Esophagus squamous epithelium (tissue), 5 donors: Measurements from ENCODE around the gene MOK. TPM values are rescaled to one million over a fixed set of nuclear protein-coding genes. Genes with fewer than 3 reads are reported as not detected.

Source experiments
- DNase-seq: peaks from one replicate; lab custom pipeline; 2025; lab: John Stamatoyannopoulos, UW
- H3K27ac ChIP-seq, 4 donors: fragments of 200-600 bp; sonication (generic); one replicate each; pipeline ENCODE4 v1.5.1; 2016 to 2019; ENCODE audit warnings: mild to moderate bottlenecking in 1 of 4
- H3K27me3 ChIP-seq, 4 donors: fragments of 200-600 bp; sonication (generic); 1 replicate in 3 of 4; 2 replicates in 1 of 4; pipeline versions ENCODE4 v1.5.1 to v1.6.0; 2017 to 2021; ENCODE audit warnings: antibody characterized with exemption in 1 of 4
- H3K36me3 ChIP-seq, 3 donors: fragments of 200-600 bp; sonication (generic); one replicate each; pipeline ENCODE4 v1.5.1; 2016 to 2019
- H3K4me1 ChIP-seq, 3 donors: fragments of 200-600 bp; sonication (generic); one replicate each; pipeline ENCODE4 v1.5.1; 2017 to 2019
- H3K4me3 ChIP-seq, 4 donors: fragments of 200-600 bp; sonication (generic); 1 replicate in 3 of 4; 2 replicates in 1 of 4; pipeline ENCODE4 v1.5.1; 2016 to 2019; ENCODE audit warnings: mild to moderate bottlenecking in 2 of 4, moderate library complexity in 1 of 4
- H3K9me3 ChIP-seq, 3 donors: fragments of 200-600 bp; sonication (generic); one replicate each; pipeline ENCODE4 v1.5.1; 2016 to 2019
- CTCF ChIP-seq, 6 experiments: fragments of 450-650 bp in 4 of 6; fragments of 200-600 bp in 2 of 6; sonication (generic) in 2 of 6; IDR thresholded peaks; one replicate each; pipeline ENCODE4 v1.5.1; 2016 to 2019; ENCODE audit warnings: antibody characterized with exemption in 6 of 6, mild to moderate bottlenecking in 4 of 6, moderate library complexity in 4 of 6
- POLR2A ChIP-seq, 4 donors: fragments of 450-650 bp; IDR thresholded peaks; one replicate each; pipeline ENCODE4 v1.6.1; 2017; ENCODE audit warnings: antibody characterized with exemption in 4 of 4, mild to moderate bottlenecking in 4 of 4, moderate library complexity in 3 of 4
- WGBS, 2 donors: methylation state at CpG; one replicate each; pipeline ENCODE4 v1.1.5; 2018; 5-methylcytosine and 5-hydroxymethylcytosine counted together
- intact Hi-C: fragments of 100-400 bp; cut with DNase I; formaldehyde crosslinking; loops from one replicate; pipeline ENCODE4 v1.15.0; 2022
- total RNA-seq, 4 donors: library from RNA; depleted of rRNA; stranded (reverse); fragments of >200 nt; gene quantifications; one replicate each; pipeline ENCODE4 v1.1.0, GENCODE V29; 2016
- donor health status: DM: yes; HTN: yes; CAD: no.

The MOK gene
- total RNA-seq, 4 donors from 2014 or later = 6.2 to 8.3 (median 6.4) TPM

- 92 to 95% methylated on average over 10 to 12 of the region's 12 CpGs for WGBS, 2 donors
- Histone ChIP-seq H3K27me3 (no peaks in the 10 kb centered on the region), H3K4me1 (peaks cover 8 to 51% (median 10%) of the 10 kb centered on the region in 3 donors), H3K36me3 (peaks cover 0 to 14% (median 0%) of the 10 kb centered on the region in 3 donors), H3K4me3 (no peak overlapping the region), H3K27ac (no peak overlapping the region), H3K9me3 (no peaks in the 10 kb centered on the region)
- DNase-seq = no peak
- no peak for TF ChIP-seq CTCF (IDR thresholded peaks at IDR 0.05)
- TF ChIP-seq POLR2A (IDR thresholded peaks at IDR 0.05) = no peak
- intact Hi-C loops = no loop called here
Observed at GRCh38 chr14:102321456-102322422, 16.8 kb upstream of the MOK start.

DNA sequence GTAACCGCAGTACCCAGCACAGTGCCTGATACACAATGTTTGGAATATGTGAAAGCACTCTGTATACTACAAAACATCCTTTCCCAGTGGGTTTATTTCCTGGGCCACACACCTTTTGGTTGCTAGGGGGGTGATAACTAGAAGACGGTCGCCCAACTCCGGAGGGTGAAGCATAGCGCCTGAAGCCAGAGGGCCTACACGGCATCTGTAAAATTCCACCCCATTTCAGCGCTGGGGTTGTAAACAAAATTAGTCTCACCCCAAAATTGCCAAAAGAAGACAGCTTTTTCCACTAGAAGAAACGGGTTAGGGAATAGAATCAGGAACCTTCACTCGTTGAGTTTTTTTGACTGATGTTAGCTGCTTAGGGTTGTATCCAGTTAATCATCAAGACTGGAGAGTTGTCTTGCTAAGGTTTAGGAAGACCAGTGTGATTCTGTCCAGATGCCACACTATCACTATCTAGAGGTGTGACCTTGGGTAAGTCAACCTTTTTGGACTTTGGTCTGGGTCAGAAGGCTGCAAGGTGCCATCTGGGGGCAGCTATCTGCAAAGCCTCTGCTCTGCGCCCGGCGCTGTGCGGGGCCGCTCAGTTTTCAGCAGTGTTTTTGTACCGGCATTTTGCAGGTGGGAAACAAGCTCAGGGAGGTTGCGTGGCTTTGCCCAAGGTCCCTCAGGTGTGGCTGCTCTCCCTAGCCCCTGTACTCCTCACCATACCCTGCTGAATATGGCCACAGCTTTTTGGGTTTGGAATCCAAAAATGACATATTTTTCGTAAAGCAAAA is 15.9 kb upstream of the MOK start:
- Histone ChIP-seq H3K36me3 (peaks cover 0 to 5% (median 0%) of the 10 kb centered on the region in 3 donors), H3K4me3 (peak overlapping the region in 3 of 4 donors; percentile 65 to 79 (median 78)), H3K27ac (peak overlapping the region; percentile 89 to 96 (median 94)), H3K9me3 (no peaks in the 10 kb centered on the region), H3K27me3 (no peaks in the 10 kb centered on the region), H3K4me1 (peaks cover 8 to 60% (median 19%) of the 10 kb centered on the region in 3 donors)
- TF ChIP-seq CTCF (IDR thresholded peaks at IDR 0.05) (no peak), POLR2A (IDR thresholded peaks at IDR 0.05) (no peak)
- intact Hi-C loops = no loop called here
- 90 to 96% methylated on average over 17 of the region's 17 CpGs for WGBS, 2 donors
- no peak for DNase-seq

GRCh38 chr14:102320033-102320660 is 15.2 kb upstream of the MOK start:
- intact Hi-C loops = no loop called here
- DNase-seq = no peak
- H3K4me3 ChIP-seq = peak overlapping the region; percentile 62 to 79 (median 72)
- no peaks in the 10 kb centered on the region for H3K9me3 ChIP-seq
- peaks cover 8 to 62% (median 20%) of the 10 kb centered on the region in 3 donors for H3K4me1 ChIP-seq
- no peak for TF ChIP-seq POLR2A (IDR thresholded peaks at IDR 0.05)
- TF ChIP-seq CTCF (IDR thresholded peaks at IDR 0.05) = no peak
- no peaks in the 10 kb centered on the region for H3K36me3 ChIP-seq
- no peaks in the 10 kb centered on the region for H3K27me3 ChIP-seq
- 6 to 15% methylated on average over 8 to 13 of the region's 30 CpGs for WGBS, 2 donors
- H3K27ac ChIP-seq = peak overlapping the region; percentile 89 to 96 (median 94)

- Histone ChIP-seq H3K27ac (peak within 1 kb of the TSS; percentile 89 to 96 (median 94)), H3K4me1 (peaks cover 8 to 68% (median 22%) of the 10 kb centered on the region in 3 donors), H3K36me3 (no peaks in the 10 kb centered on the region), H3K27me3 (no peaks in the 10 kb centered on the region), H3K4me3 (peak within 1 kb of the TSS; percentile 62 to 79 (median 72)), H3K9me3 (no peaks in the 10 kb centered on the region)
- WGBS, 2 donors = 0% methylated on average over 4 of the region's 71 CpGs
- DNase-seq = peak; percentile 64
- intact Hi-C loops = no loop called here
- TF ChIP-seq CTCF (IDR thresholded peaks at IDR 0.05) = peak in 1 of 6 experiments; percentile 32
- TF ChIP-seq POLR2A (IDR thresholded peaks at IDR 0.05) = peak in 2 of 4 donors; percentile 32 to 49
Observed at GRCh38 chr14:102319351-102320032, 14.5 kb upstream of the MOK start, which contains the start of gene ZNF839. TSS of gene ZNF839 (plus strand) at chr14:102319746. CDS start at chr14:102319766, 20 bp downstream.
